ENCODE results near the gene SORCS3. TPM values are rescaled to one million over a fixed set of nuclear protein-coding genes. Genes with fewer than 3 reads are reported as not detected.

The SORCS3 gene
- total and polyA plus RNA-seq, 9 of the 15 experiments (the other 6 are each of a cell fraction or from before 2014, with no cell fraction given), result not detected

DNA sequence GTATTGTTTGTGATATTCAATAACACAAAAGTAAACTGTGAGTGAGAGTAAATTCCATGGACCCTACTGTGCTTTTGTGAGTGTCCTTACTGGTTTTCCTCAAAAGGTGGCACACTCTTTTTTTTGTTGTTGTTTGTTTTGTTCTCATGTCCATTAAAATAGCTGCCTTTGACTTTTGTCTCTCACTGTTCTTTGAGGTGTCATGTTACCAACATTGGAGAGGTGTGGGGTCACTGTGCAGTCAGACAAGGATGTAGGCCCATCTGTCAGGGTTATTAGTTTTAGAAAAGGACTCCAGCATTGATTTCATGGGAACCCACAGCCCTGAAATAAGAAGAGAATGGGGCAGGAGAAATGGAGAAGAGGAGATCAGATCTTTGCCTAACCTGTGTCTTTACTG is 383.1 kb downstream of the SORCS3 start:
- no peak overlapping the region for H2AFZ ChIP-seq (ENCODE audit: low read depth, low read length)
- no peaks in the 10 kb centered on the region for H3K9me1 ChIP-seq (ENCODE audit: control insufficient read depth, insufficient read depth, low read length)
- intact Hi-C loops (cut with micrococcal nuclease) (no loop called here), in situ Hi-C loops (cut with MboI) (no loop called here)
- no peak for TF ChIP-seq KHSRP (IDR thresholded peaks at IDR 0.05)
- no peak for TF ChIP-seq NFE2 (IDR thresholded peaks at IDR 0.05; ENCODE audit: low read depth)
- no peak for TF ChIP-seq KDM1A (IDR thresholded peaks at IDR 0.05)
- TF ChIP-seq MXI1 (IDR thresholded peaks at IDR 0.05; ENCODE audit: low read depth, low read length), result no peak
- no peak for TF ChIP-seq MTA3 (IDR thresholded peaks at IDR 0.05; ENCODE audit: borderline replicate concordance)
- no peak for TF ChIP-seq ZNF197 (CRISPR knock-in tag; IDR thresholded peaks at IDR 0.05; ENCODE audit: low read depth)
- TF ChIP-seq SMAD4 (CRISPR knock-in tag; conservative IDR thresholded peaks at IDR 0.05), result no peak
- no peak for TF ChIP-seq EP300 (IDR thresholded peaks at IDR 0.05; ENCODE audit: low read length)
- no peak for TF ChIP-seq E2F6 (IDR thresholded peaks at IDR 0.05; ENCODE audit: borderline replicate concordance in 1 of 2, extremely low read depth in 1 of 2, insufficient read depth in 1 of 2, insufficient read length in 1 of 2, low read depth in 1 of 2, low read length in 1 of 2, poor library complexity in 1 of 2, severe bottlenecking in 1 of 2)
- TF ChIP-seq ZNF79 (CRISPR knock-in tag; IDR thresholded peaks at IDR 0.05; ENCODE audit: low read depth), result no peak
- TF ChIP-seq STAT5B (CRISPR knock-in tag; IDR thresholded peaks at IDR 0.05), result no peak
- TF ChIP-seq TAF7 (tag; IDR thresholded peaks at IDR 0.05), result no peak
- TF ChIP-seq HMG20A (CRISPR knock-in tag; conservative IDR thresholded peaks at IDR 0.05), result no peak
- TF ChIP-seq ZFX (CRISPR knock-in tag; IDR thresholded peaks at IDR 0.05), result no peak
- no peak for TF ChIP-seq CBX5 (IDR thresholded peaks at IDR 0.05; ENCODE audit: borderline replicate concordance, low read depth)
- TF ChIP-seq MEF2A (IDR thresholded peaks at IDR 0.05; ENCODE audit: control insufficient read depth, low read depth, low read length), result no peak
- TF ChIP-seq DNMT1 (IDR thresholded peaks at IDR 0.05), result no peak
- TF ChIP-seq EWSR1 (IDR thresholded peaks at IDR 0.05; ENCODE audit: borderline replicate concordance, low read depth, partially characterized antibody), result no peak
- BruUV-seq (replicated peaks), result no TSS peak
- H3K79me2 ChIP-seq (ENCODE audit: control insufficient read depth, insufficient read depth, low read length), result no peaks in the 10 kb centered on the region
- H3K4me1 ChIP-seq (replicated peaks in 1 of 2; ENCODE audit: control insufficient read depth in 2 of 2, insufficient read depth in 2 of 2, low read length in 2 of 2), result no peaks in the 10 kb centered on the region
- H4K20me1 ChIP-seq (replicated peaks; ENCODE audit: control insufficient read depth, insufficient read depth, low read length), result no peaks in the 10 kb centered on the region
- H3K27ac ChIP-seq (ENCODE audit: extremely low read depth, low read depth, low read length), result no peak overlapping the region
- no peak overlapping the region for H3K4me3 ChIP-seq
- no peak for ATAC-seq
- H3K27me3 ChIP-seq (ENCODE audit: control insufficient read depth in 2 of 2, insufficient read depth in 2 of 2, low read length in 2 of 2), result no peaks in the 10 kb centered on the region
- H3K4me2 ChIP-seq (ENCODE audit: insufficient read depth, low read length), result no peak overlapping the region
- CTCF ChIA-PET (ENCODE audit: low intra/inter-chr PET ratio), result no interaction called here
- no peaks in the 10 kb centered on the region for H3K36me3 ChIP-seq (ENCODE audit: control insufficient read depth, insufficient read depth, low read length)
- no peak for DNase-seq (ENCODE audit: extremely low read depth in 1 of 4, low spot score in 3 of 4)
- POLR2A ChIA-PET, result no interaction called here
- H3K9me3 ChIP-seq (replicated peaks; ENCODE audit: control insufficient read depth, insufficient read depth, low read depth, low read length), result no peaks in the 10 kb centered on the region
- no peak overlapping the region for H3K9ac ChIP-seq (ENCODE audit: insufficient read depth in 1 of 2, low read depth in 2 of 2, low read length in 2 of 2)
- no peak for FAIRE-seq

All from K562 (cell line).